Retinal pigment epithelial cell (primary cell): ENCODE measurements around the gene MSL3B.

Source experiments
- DNase-seq: peaks from one replicate; pipeline ENCODE4 v3.0.0-alpha.2; 2010; ENCODE audit warnings: low read depth
- H3K4me3 ChIP-seq: 2 replicates; pipeline ENCODE4 v1.5.1; 2011; ENCODE audit warnings: mild to moderate bottlenecking, low read length, control low read depth, moderate library complexity
- CTCF ChIP-seq: conservative IDR thresholded peaks from 2 replicates; pipeline ENCODE4 v1.5.1; 2011; ENCODE audit warnings: low read depth, low read length, control low read depth, inconsistent platforms

The MSL3B gene

GRCh38 chr2:233821709-233822100 lies 46.5 kb downstream of the MSL3B start:
- TF ChIP-seq CTCF: no peak
- H3K4me3 ChIP-seq: no peak overlapping the region
- DNase-seq: no peak

GRCh38 chr2:233821196-233821595 lies 47.0 kb downstream of the MSL3B start:
- TF ChIP-seq CTCF: no peak
- H3K4me3 ChIP-seq: no peak overlapping the region
- no peak for DNase-seq

GRCh38 chr2:233820774-233821105 lies 47.4 kb downstream of the MSL3B start:
- H3K4me3 ChIP-seq: no peak overlapping the region
- no peak for DNase-seq
- TF ChIP-seq CTCF: no peak

- H3K4me3 ChIP-seq: no peak overlapping the region
- no peak for TF ChIP-seq CTCF
- no peak for DNase-seq
Observed at GRCh38 chr2:233819884-233820773, 48.1 kb downstream of the MSL3B start.

- DNase-seq: no peak
- H3K4me3 ChIP-seq: no peak overlapping the region
- TF ChIP-seq CTCF: no peak
Observed at GRCh38 chr2:233818639-233819621, 49.3 kb downstream of the MSL3B start.

GRCh38 chr2:233817995-233818638 lies 50.1 kb downstream of the MSL3B start:
- no peak overlapping the region for H3K4me3 ChIP-seq
- no peak for TF ChIP-seq CTCF
- DNase-seq: no peak
